ENCODE measurements around the gene ACTR3.

DNA sequence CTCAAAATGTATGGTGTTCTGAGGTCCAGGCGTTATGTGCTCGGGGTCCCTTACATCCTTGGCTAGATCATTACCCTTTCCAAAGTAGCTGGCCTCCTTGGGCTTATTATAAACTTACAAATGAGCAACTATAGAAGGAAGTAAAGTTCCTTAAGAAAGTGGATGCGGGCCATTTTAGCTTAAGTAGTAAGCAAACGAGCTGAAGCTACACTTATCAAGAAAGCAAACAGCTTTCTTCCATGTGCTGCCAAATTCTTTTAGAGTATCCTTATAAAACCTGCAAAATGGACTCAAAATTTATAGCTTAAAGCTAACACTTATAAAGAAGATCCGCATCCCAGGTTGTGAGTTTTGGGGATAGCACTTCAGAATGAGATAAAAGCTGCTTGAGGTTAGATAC lies 75.3 kb downstream of the ACTR3 start:
- TF ChIP-seq, protein P1, sequence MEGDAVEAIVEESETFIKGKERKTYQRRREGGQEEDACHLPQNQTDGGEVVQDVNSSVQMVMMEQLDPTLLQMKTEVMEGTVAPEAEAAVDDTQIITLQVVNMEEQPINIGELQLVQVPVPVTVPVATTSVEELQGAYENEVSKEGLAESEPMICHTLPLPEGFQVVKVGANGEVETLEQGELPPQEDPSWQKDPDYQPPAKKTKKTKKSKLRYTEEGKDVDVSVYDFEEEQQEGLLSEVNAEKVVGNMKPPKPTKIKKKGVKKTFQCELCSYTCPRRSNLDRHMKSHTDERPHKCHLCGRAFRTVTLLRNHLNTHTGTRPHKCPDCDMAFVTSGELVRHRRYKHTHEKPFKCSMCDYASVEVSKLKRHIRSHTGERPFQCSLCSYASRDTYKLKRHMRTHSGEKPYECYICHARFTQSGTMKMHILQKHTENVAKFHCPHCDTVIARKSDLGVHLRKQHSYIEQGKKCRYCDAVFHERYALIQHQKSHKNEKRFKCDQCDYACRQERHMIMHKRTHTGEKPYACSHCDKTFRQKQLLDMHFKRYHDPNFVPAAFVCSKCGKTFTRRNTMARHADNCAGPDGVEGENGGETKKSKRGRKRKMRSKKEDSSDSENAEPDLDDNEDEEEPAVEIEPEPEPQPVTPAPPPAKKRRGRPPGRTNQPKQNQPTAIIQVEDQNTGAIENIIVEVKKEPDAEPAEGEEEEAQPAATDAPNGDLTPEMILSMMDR (IDR thresholded peaks at IDR 0.05): no peak
- no peak for TF ChIP-seq POLR2AphosphoS5 (IDR thresholded peaks at IDR 0.05)
